SK-N-SH (cell line): Measurements from ENCODE around the gene RNASE3. TPM values are rescaled to one million over a fixed set of nuclear protein-coding genes. Genes with fewer than 3 reads are reported as not detected.
"Not testable (repeated sequence)": the region's sequence is repeated elsewhere in the genome, so short reads cannot be mapped to it uniquely, and the experiment has no call there.

ENCODE experiments used
- CTCF ChIA-PET: fragments of 300-600, 350-600 bp; formaldehyde crosslinking; extraction: SDS; loops from one replicate; lab custom pipeline; 2021; lab: Yijun Ruan, JAX
- POLR2A ChIA-PET: fragments of 350-600 bp; sonication (Branson Sonifier 250); formaldehyde crosslinking; extraction: SDS; loops from one replicate; lab custom pipeline; 2020; ENCODE audit warnings: antibody characterized with exemption, inconsistent platforms; lab: Yijun Ruan, JAX
- DNase-seq: peaks from one replicate; pipeline ENCODE4 v3.0.0; 2012
- H2AFZ ChIP-seq: fragments of 200-600 bp; sonication (generic); 2 replicates; pipeline ENCODE4 v1.8.1; 2016; ENCODE audit warnings: antibody characterized with exemption, mild to moderate bottlenecking, low read depth
- H3F3A ChIP-seq: fragments of 200-600 bp; sonication (generic); replicated peaks from 2 replicates; pipeline ENCODE3; 2016; ENCODE audit warnings: antibody characterized with exemption, mild to moderate bottlenecking; ENCODE audit not compliant: insufficient read depth
- H3K27ac ChIP-seq, 2 experiments: fragments of 200-500 bp in 1 of 2; fragments of 200-600 bp in 1 of 2; sonication (Bioruptor generic) in 1 of 2; sonication (generic), shearing (Covaris generic) in 1 of 2; 2 replicates each; pipeline versions ENCODE4 v1.5.1 to v1.6.1; 2014 to 2016; ENCODE audit warnings: low read depth in 2 of 2, inconsistent platforms in 1 of 2, low read length in 1 of 2, mild to moderate bottlenecking in 1 of 2, mixed read lengths in 1 of 2
- H3K27me3 ChIP-seq: fragments of 200-600 bp; sonication (generic), shearing (Covaris generic); 2 replicates; pipeline ENCODE4 v1.6.1; 2016; ENCODE audit warnings: mixed run types; ENCODE audit not compliant: insufficient read depth
- H3K36me3 ChIP-seq, 2 experiments: fragments of 200-500 bp in 1 of 2; fragments of 200-600 bp in 1 of 2; sonication (Bioruptor generic) in 1 of 2; sonication (generic) in 1 of 2; replicated peaks in 1 of 2; 2 replicates each; pipeline versions ENCODE3 to v1.5.1; 2014 to 2016; ENCODE audit warnings: low read length in 1 of 2, mild to moderate bottlenecking in 1 of 2; ENCODE audit not compliant: insufficient read depth in 2 of 2, control insufficient read depth in 1 of 2
- H3K4me1 ChIP-seq, 2 experiments: fragments of 200-500 bp in 1 of 2; fragments of 200-600 bp in 1 of 2; sonication (Bioruptor generic) in 1 of 2; sonication (generic), shearing (Covaris generic) in 1 of 2; 2 replicates each; pipeline versions ENCODE4 v1.5.1 to v1.6.1; 2014 to 2016; ENCODE audit warnings: low read depth in 1 of 2, low read length in 1 of 2, mixed run types in 1 of 2; ENCODE audit not compliant: insufficient read depth in 2 of 2, control insufficient read depth in 1 of 2
- H3K4me2 ChIP-seq: fragments of 200-600 bp; sonication (generic), shearing (Covaris generic); 2 replicates; pipeline ENCODE4 v1.6.1; 2017; ENCODE audit warnings: mixed run types
- H3K4me3 ChIP-seq, 2 experiments: fragments of 200-500 bp in 1 of 2; fragments of 200-600 bp in 1 of 2; sonication (Bioruptor generic) in 1 of 2; sonication (generic), shearing (Covaris generic) in 1 of 2; 2 replicates each; pipeline versions ENCODE4 v1.5.1 to v1.8.1; 2014 to 2016; ENCODE audit warnings: low read depth in 2 of 2, inconsistent platforms in 1 of 2, low read length in 1 of 2, mild to moderate bottlenecking in 1 of 2, mixed read lengths in 1 of 2, moderate library complexity in 1 of 2
- H3K79me2 ChIP-seq: fragments of 200-600 bp; sonication (generic); 2 replicates; pipeline ENCODE4 v1.8.1; 2017; ENCODE audit warnings: mild to moderate bottlenecking; ENCODE audit not compliant: insufficient read depth
- H3K9ac ChIP-seq: fragments of 200-600 bp; sonication (generic); 2 replicates; pipeline ENCODE4 v1.6.1; 2017; ENCODE audit warnings: mixed run types
- H3K9me2 ChIP-seq: fragments of 200-600 bp; sonication (generic); 2 replicates; pipeline ENCODE4 v1.6.1; 2017; ENCODE audit warnings: mixed run types
- H3K9me3 ChIP-seq: fragments of 200-600 bp; sonication (generic); 2 replicates; pipeline ENCODE4 v1.6.1; 2017; ENCODE audit warnings: mixed run types, mild to moderate bottlenecking, moderate library complexity
- H4K20me1 ChIP-seq: fragments of 200-600 bp; sonication (generic); 2 replicates; pipeline ENCODE4 v1.6.1; 2017; ENCODE audit warnings: mild to moderate bottlenecking, mixed run types; ENCODE audit not compliant: insufficient read depth
- FOXJ3 ChIP-seq: sonication (generic); formaldehyde crosslinking; IDR thresholded peaks from 2 replicates; pipeline ENCODE4 v1.5.1; 2020; ENCODE audit warnings: mild to moderate bottlenecking, missing genetic modification reagents
- POLR2AphosphoS5 ChIP-seq: IDR thresholded peaks from 2 replicates; pipeline ENCODE4 v1.6.1; 2012; ENCODE audit warnings: low read depth, low read length
- TAF1 ChIP-seq: IDR thresholded peaks from 2 replicates; pipeline ENCODE4 v1.6.1; 2012; ENCODE audit warnings: low read depth, mild to moderate bottlenecking, low read length, moderate library complexity, borderline replicate concordance
- whole genome bisulfite sequencing: methylation state at CpG from one replicate; pipeline ENCODE4 v1.1.6; 2017; ENCODE audit warnings: low lambda C conversion rate; 5-methylcytosine and 5-hydroxymethylcytosine counted together
- polyA plus RNA-seq, 3 experiments: library from polyadenylated mRNA; depleted of rRNA; stranded (reverse); fragments of >200 nt; gene quantifications; 2 replicates each; pipeline ENCODE4 v1.2.3, GENCODE V29; 2012
- TF ChIP-seq, protein P1 (sequence below): fragments of 200-600 bp; sonication (generic); IDR thresholded peaks from 2 replicates; pipeline ENCODE4 v1.6.1; 2017; ENCODE audit warnings: antibody characterized with exemption, mild to moderate bottlenecking, moderate library complexity

Gene RNASE3
- polyA plus RNA-seq, 1 of the 3 experiments (the other 2 are of a cell fraction): not detected

DNA sequence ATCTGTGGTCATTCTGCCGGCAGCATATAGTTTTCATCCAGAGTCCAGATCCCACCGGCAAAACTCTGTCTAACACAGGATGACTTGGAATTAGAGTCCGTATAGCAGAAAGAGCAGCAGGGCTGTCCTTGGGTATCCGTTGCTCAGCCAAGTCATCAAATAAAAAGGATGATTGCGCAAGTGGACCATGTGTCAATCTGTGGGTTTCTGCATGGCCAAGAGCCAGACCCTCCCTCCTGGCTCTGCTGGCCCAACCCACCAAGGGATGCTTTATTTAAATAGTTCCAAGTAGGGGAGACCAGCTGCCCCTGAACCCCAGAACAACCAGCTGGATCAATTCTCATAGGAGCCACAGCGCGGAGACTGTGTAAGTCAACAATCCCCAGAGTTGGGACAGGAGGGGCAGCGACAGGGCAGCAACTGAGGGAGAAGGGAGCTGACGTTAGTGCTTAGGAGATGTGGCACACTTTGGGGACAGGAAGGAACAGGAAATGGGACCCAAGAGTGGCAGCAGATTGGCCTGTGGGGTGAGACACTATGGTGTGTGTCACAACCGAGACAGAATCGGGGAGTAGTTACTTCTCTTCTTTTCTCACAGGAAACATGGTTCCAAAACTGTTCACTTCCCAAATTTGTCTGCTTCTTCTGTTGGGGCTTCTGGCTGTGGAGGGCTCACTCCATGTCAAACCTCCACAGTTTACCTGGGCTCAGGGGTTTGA, 28.0 kb downstream of the RNASE3 start:
- H2AFZ ChIP-seq, H3K36me3 ChIP-seq, H3F3A ChIP-seq, H4K20me1 ChIP-seq, H3K4me1 ChIP-seq, DNase-seq, H3K4me2 ChIP-seq, H3K79me2 ChIP-seq, H3K4me3 ChIP-seq, CTCF ChIA-PET, H3K9ac ChIP-seq, H3K27ac ChIP-seq, H3K9me2 ChIP-seq, H3K27me3 ChIP-seq, POLR2A ChIA-PET, H3K9me3 ChIP-seq: not testable (repeated sequence)
- 20% methylated on average over 11 of the region's 11 CpGs for WGBS

DNA sequence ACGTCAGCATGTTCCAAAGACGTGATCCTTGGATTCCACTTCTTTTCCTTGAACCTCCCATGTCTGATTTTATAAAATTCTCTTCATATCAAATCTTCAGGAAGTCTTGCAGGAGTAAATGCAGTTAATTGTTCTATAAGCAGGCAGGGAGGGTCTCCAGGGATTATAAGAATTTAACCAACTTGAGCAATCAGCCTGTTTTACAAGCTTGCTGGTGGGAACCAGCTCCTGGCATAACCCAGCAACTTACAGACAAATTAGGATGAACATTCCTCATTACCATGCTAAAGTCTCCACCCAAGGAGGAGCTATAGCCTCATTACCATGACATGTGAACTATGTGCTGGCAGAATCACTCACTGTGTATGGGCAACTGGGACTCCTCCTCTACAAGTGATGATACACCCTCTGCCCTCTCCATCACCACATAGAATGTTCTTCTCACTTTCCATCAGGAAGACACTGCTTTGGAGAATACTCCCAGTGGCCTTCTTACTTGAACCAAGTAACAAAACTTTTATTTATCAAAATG, 32.6 kb downstream of the RNASE3 start:
- H3K9me3 ChIP-seq, H3K27me3 ChIP-seq, CTCF ChIA-PET, H3K27ac ChIP-seq, H3K9me2 ChIP-seq, H3F3A ChIP-seq, H3K79me2 ChIP-seq, H3K4me3 ChIP-seq, H3K4me1 ChIP-seq, H4K20me1 ChIP-seq, H3K4me2 ChIP-seq, POLR2A ChIA-PET, DNase-seq, H3K9ac ChIP-seq, H3K36me3 ChIP-seq, H2AFZ ChIP-seq: not testable (repeated sequence)
- WGBS: 0% methylated on average over 2 of the region's 2 CpGs

DNA sequence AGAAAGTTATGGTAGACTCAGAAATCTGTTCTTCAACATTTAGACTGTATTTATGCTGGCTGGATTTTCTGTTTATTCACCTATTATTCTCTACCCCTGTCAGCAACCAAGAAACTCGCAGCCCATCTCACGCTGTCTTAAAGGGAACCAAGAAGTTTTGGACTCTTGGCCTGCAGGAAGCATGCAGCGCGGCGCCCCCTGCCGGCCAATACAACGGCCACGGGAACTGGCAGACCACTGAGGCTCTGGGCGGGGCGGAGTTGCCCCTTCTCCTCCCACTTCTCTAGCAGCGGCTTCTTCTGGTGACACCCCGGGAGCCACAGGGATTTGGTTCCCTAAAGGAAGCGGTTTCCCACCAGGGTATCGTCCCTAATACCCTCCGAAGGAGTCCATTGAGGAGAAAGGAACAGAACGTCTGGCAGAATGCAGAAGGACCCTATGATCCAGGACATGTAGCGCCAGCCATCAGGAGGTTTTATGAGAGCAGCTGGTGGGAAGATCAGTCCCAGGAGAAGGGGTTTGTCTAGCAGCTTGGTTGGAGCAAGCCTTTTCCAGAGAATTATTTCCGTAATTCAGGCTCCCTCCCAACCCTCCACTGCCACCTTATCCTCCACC, 43.1 kb downstream of the RNASE3 start:
- Histone ChIP-seq H3K9me2 (no peaks in the 10 kb centered on the region), H3K4me3 (no peak overlapping the region), H3K27ac (no peak overlapping the region), H3K27me3 (peaks cover 14% of the 10 kb centered on the region; the same call in 1 of the 2 replicates), H3K36me3 (no peaks in the 10 kb centered on the region), H3K79me2 (no peaks in the 10 kb centered on the region), H2AFZ (no peak overlapping the region), H3K4me2 (no peak overlapping the region), H3K9me3 (no peaks in the 10 kb centered on the region), H3K4me1 (no peaks in the 10 kb centered on the region), H3F3A (no peaks in the 10 kb centered on the region), H3K9ac (no peak overlapping the region), H4K20me1 (no peaks in the 10 kb centered on the region)
- DNase-seq: peak; percentile 27
- ChIA-PET CTCF (interaction anchor here (1.7 kb wide), 1 partner anchor 37 kb away, joined by 4 read pairs; no protein-coding TSS in a partner anchor), POLR2A (no interaction called here)
- TF ChIP-seq FOXJ3 (CRISPR knock-in tag) (no peak), TAF1 (no peak), POLR2AphosphoS5 (no peak)
- TF ChIP-seq, protein P1, sequence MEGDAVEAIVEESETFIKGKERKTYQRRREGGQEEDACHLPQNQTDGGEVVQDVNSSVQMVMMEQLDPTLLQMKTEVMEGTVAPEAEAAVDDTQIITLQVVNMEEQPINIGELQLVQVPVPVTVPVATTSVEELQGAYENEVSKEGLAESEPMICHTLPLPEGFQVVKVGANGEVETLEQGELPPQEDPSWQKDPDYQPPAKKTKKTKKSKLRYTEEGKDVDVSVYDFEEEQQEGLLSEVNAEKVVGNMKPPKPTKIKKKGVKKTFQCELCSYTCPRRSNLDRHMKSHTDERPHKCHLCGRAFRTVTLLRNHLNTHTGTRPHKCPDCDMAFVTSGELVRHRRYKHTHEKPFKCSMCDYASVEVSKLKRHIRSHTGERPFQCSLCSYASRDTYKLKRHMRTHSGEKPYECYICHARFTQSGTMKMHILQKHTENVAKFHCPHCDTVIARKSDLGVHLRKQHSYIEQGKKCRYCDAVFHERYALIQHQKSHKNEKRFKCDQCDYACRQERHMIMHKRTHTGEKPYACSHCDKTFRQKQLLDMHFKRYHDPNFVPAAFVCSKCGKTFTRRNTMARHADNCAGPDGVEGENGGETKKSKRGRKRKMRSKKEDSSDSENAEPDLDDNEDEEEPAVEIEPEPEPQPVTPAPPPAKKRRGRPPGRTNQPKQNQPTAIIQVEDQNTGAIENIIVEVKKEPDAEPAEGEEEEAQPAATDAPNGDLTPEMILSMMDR: peak; percentile 62
- WGBS: 9% methylated on average over 18 of the region's 18 CpGs
